ENCODE results near the gene ACTA1. TPM values are rescaled to one million over a fixed set of nuclear protein-coding genes. Genes with fewer than 3 reads are reported as not detected.

ACTA1 gene
- total and polyA plus RNA-seq, 9 of the 15 experiments (the other 6 are each of a cell fraction or from before 2014, with no cell fraction given): 0.07 to 0.36 TPM; not detected in 7

DNA sequence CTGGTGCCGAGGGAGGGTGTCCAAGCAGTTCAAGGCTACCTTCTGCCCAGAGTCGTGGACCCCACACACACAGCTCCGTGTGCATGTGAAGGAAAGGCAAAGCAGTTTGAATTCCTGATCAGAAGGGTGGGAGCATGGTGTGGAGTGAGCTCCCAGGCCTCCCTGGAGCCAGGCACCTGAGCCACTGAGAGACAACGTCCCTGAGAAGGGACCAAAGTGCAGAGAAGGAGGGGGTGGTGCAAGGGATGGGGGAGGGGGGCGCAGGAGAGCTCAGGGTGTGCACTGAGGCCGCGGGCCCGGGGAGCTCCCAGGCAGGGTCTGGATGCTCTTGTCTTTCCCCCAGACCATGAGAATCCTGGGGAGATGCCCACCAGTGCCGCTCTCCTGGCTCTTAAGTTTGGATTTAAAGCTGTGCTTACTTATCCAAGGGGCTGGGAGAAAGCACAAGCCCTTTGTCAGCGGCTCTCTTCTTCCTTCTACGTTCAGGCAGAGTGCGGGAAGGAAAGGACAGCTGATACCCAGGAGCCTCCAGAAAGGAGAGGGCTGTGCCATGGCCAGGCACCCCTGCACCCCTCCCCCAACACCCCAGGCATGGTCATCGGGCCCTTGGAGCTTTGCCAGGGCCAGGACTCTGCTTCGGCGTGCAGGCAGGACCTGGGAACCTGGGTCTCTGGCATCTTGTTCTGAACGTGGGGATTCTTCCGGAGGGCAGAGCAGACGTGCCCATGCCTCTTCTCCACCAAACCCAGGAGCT lies 24.1 kb downstream of the ACTA1 start:
- no peak overlapping the region for H2AFZ ChIP-seq (ENCODE audit: low read depth, low read length)
- H4K20me1 ChIP-seq (replicated peaks; ENCODE audit: control insufficient read depth, insufficient read depth, low read length): 0 out of 2 replicates have a peak, but pooled peaks cover 3% of the 10 kb centered on the region
- TF ChIP-seq NFIC (IDR thresholded peaks at IDR 0.05): peak; percentile 49; the same call in 1 of the 2 replicates
- TF ChIP-seq ZNF3 (CRISPR knock-in tag; IDR thresholded peaks at IDR 0.05): no peak
- 0 out of 2 replicates have a peak, but pooled peaks have one; percentile 12 for TF ChIP-seq EZH2 (IDR thresholded peaks at IDR 0.05; ENCODE audit: borderline replicate concordance, low read depth, low read length)
- no peak overlapping the region for H3K9ac ChIP-seq (ENCODE audit: insufficient read depth in 1 of 2, low read depth in 2 of 2, low read length in 2 of 2)
- H3K27me3 ChIP-seq (ENCODE audit: control insufficient read depth in 2 of 2, insufficient read depth in 2 of 2, low read length in 2 of 2): peaks cover 60 to 74% of the 10 kb centered on the region in 2 experiments
- peaks cover 6 to 15% of the 10 kb centered on the region in 2 experiments; a peak in 4 of 5 replicates for H3K4me1 ChIP-seq (replicated peaks in 1 of 2; ENCODE audit: control insufficient read depth in 2 of 2, insufficient read depth in 2 of 2, low read length in 2 of 2)
- H3K9me3 ChIP-seq (replicated peaks; ENCODE audit: control insufficient read depth, insufficient read depth, low read depth, low read length): no peaks in the 10 kb centered on the region
- H3K36me3 ChIP-seq (ENCODE audit: control insufficient read depth, insufficient read depth, low read length): no peaks in the 10 kb centered on the region
- no peak for DNase-seq (ENCODE audit: extremely low read depth in 1 of 4, low spot score in 3 of 4)
- no peak for ATAC-seq
- H3K79me2 ChIP-seq (ENCODE audit: control insufficient read depth, insufficient read depth, low read length): no peaks in the 10 kb centered on the region
- H3K9me1 ChIP-seq (ENCODE audit: control insufficient read depth, insufficient read depth, low read length): no peaks in the 10 kb centered on the region
- BruUV-seq (replicated peaks): no TSS peak
- no peak for FAIRE-seq
- in situ Hi-C loops (cut with MboI): no loop called here
- no peak overlapping the region for H3K4me3 ChIP-seq
- POLR2A ChIA-PET: interaction anchor here (0.8 to 3.1 kb wide), 5 partner anchors 11 to 86 kb away, joined by 3 to 10 read pairs (median 4); no protein-coding TSS in a partner anchor
- no peak overlapping the region for H3K27ac ChIP-seq (ENCODE audit: extremely low read depth, low read depth, low read length)
- 4% methylated on average over 17 of the region's 18 CpGs for WGBS (ENCODE audit: insufficient coverage, low coverage, missing lambda C conversion rate)
- no peak overlapping the region for H3K4me2 ChIP-seq (ENCODE audit: insufficient read depth, low read length)
- CTCF ChIA-PET (ENCODE audit: low intra/inter-chr PET ratio): no interaction called here
- intact Hi-C loops (cut with micrococcal nuclease): no loop called here

DNA sequence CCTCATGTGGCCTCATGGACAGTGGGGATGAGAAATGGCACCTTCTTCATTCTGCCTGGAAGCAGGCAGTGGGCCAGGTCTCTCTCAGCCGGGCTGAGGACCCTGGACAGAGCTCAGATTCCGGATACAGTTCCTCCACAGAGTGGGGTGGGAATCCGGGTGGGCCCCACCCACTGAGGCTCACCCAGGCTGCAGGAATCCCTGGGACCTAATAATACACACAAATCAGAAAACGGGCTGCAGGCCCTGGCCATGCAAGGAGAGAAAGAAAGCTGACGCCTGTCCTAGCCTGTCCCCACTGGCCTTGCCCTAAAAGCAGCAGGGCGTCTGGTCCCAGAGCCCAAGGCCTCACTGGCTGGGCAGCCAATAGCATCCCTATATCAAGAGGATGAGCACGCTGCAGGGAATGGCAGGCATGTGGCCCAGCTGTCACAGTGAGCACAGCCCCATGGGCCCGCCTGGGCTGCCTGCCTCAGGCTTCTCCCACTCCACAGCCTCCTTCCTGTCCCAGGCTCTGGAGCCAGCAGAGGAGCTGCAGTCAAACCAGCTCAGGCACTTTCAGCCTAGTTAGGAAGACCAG lies 25.3 kb downstream of the ACTA1 start:
- no peaks in the 10 kb centered on the region for H3K9me3 ChIP-seq (replicated peaks; ENCODE audit: control insufficient read depth, insufficient read depth, low read depth, low read length)
- H3K79me2 ChIP-seq (ENCODE audit: control insufficient read depth, insufficient read depth, low read length): no peaks in the 10 kb centered on the region
- POLR2A ChIA-PET: interaction anchor here (0.6 to 3.1 kb wide), 7 partner anchors 11 to 106 kb away, joined by 3 to 10 read pairs (median 4); no protein-coding TSS in a partner anchor
- peaks cover 6 to 15% of the 10 kb centered on the region in 2 experiments; a peak in 4 of 5 replicates for H3K4me1 ChIP-seq (replicated peaks in 1 of 2; ENCODE audit: control insufficient read depth in 2 of 2, insufficient read depth in 2 of 2, low read length in 2 of 2)
- no peak overlapping the region for H3K9ac ChIP-seq (ENCODE audit: insufficient read depth in 1 of 2, low read depth in 2 of 2, low read length in 2 of 2)
- DNase-seq (ENCODE audit: extremely low read depth in 1 of 4, low spot score in 3 of 4) (no peak), FAIRE-seq (no peak), ATAC-seq (peak; percentile 43)
- BruUV-seq (replicated peaks): no TSS peak
- no peaks in the 10 kb centered on the region for H3K9me1 ChIP-seq (ENCODE audit: control insufficient read depth, insufficient read depth, low read length)
- intact Hi-C loops (cut with micrococcal nuclease) (no loop called here), in situ Hi-C loops (cut with MboI) (no loop called here)
- H3K27ac ChIP-seq (ENCODE audit: extremely low read depth, low read depth, low read length): no peak overlapping the region
- CTCF ChIA-PET (ENCODE audit: low intra/inter-chr PET ratio): no interaction called here
- H3K4me3 ChIP-seq: no peak overlapping the region
- WGBS (ENCODE audit: insufficient coverage, low coverage, missing lambda C conversion rate): 5% methylated on average over 7 of the region's 8 CpGs
- H3K27me3 ChIP-seq (ENCODE audit: control insufficient read depth in 2 of 2, insufficient read depth in 2 of 2, low read length in 2 of 2): peaks cover 63 to 79% of the 10 kb centered on the region in 2 experiments
- H2AFZ ChIP-seq (ENCODE audit: low read depth, low read length): no peak overlapping the region
- H3K4me2 ChIP-seq (ENCODE audit: insufficient read depth, low read length): no peak overlapping the region
- no peaks in the 10 kb centered on the region for H3K36me3 ChIP-seq (ENCODE audit: control insufficient read depth, insufficient read depth, low read length)
- H4K20me1 ChIP-seq (replicated peaks; ENCODE audit: control insufficient read depth, insufficient read depth, low read length): 0 out of 2 replicates have a peak, but pooled peaks cover 3% of the 10 kb centered on the region
- TF ChIP-seq, protein P1, sequence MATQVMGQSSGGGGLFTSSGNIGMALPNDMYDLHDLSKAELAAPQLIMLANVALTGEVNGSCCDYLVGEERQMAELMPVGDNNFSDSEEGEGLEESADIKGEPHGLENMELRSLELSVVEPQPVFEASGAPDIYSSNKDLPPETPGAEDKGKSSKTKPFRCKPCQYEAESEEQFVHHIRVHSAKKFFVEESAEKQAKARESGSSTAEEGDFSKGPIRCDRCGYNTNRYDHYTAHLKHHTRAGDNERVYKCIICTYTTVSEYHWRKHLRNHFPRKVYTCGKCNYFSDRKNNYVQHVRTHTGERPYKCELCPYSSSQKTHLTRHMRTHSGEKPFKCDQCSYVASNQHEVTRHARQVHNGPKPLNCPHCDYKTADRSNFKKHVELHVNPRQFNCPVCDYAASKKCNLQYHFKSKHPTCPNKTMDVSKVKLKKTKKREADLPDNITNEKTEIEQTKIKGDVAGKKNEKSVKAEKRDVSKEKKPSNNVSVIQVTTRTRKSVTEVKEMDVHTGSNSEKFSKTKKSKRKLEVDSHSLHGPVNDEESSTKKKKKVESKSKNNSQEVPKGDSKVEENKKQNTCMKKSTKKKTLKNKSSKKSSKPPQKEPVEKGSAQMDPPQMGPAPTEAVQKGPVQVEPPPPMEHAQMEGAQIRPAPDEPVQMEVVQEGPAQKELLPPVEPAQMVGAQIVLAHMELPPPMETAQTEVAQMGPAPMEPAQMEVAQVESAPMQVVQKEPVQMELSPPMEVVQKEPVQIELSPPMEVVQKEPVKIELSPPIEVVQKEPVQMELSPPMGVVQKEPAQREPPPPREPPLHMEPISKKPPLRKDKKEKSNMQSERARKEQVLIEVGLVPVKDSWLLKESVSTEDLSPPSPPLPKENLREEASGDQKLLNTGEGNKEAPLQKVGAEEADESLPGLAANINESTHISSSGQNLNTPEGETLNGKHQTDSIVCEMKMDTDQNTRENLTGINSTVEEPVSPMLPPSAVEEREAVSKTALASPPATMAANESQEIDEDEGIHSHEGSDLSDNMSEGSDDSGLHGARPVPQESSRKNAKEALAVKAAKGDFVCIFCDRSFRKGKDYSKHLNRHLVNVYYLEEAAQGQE (IDR thresholded peaks at IDR 0.05; ENCODE audit: borderline replicate concordance): peak; percentile 71
- TF ChIP-seq, protein P1 (CRISPR knock-in tag; IDR thresholded peaks at IDR 0.05; ENCODE audit: low read depth): no peak

All from K562 (cell line).